K562 (cell line): ENCODE results near the gene WAS. TPM values are rescaled to one million over a fixed set of nuclear protein-coding genes. Genes with fewer than 3 reads are reported as not detected.

ENCODE experiments used
- ATAC-seq: fragments of 200-7000 bp; cut with Tn5 transposase; 3 replicates; pipeline ENCODE4 v1.9.1; 2020; ENCODE audit warnings: moderate library complexity
- BruUV-seq: library from RNA; stranded (reverse); fragments of 400-500 nt; replicated peaks from 2 replicates; lab custom pipeline; 2021; lab: Mats Ljungman, UMichigan
- CTCF ChIA-PET: fragments of 300-600 bp; formaldehyde crosslinking; extraction: SDS; loops from one replicate; lab custom pipeline; 2021; ENCODE audit warnings: low intra/inter-chr PET ratio; lab: Yijun Ruan, JAX
- POLR2A ChIA-PET: fragments of 300-600, 350-650 bp; sonication (Branson Sonifier 250); formaldehyde crosslinking; extraction: SDS; loops from one replicate; lab custom pipeline; 2021; ENCODE audit warnings: antibody characterized with exemption, inconsistent platforms; lab: Yijun Ruan, JAX
- DNase-seq, 4 experiments: peaks; one replicate each; pipeline versions ENCODE4 v3.0.0 to v3.0.0-alpha.2; 2011 to 2018; ENCODE audit warnings: low spot score in 3 of 4, mixed read lengths in 3 of 4; ENCODE audit errors: extremely low read depth in 1 of 4
- FAIRE-seq: peaks from 2 replicates; lab custom pipeline; 2011; peaks lifted over from hg19 to GRCh38; lab: Jason Lieb, UNC
- H2AFZ ChIP-seq: 2 replicates; pipeline ENCODE4 v1.6.0; 2011; ENCODE audit warnings: low read depth, low read length, control low read depth, inconsistent platforms
- H3K27ac ChIP-seq: fragments of 200-600 bp; 3 replicates; pipeline ENCODE4 v1.8.0; 2011; ENCODE audit warnings: low read depth, mild to moderate bottlenecking, control low read depth, inconsistent platforms, low read length, moderate library complexity, mixed read lengths; ENCODE audit errors: extremely low read depth
- H3K27me3 ChIP-seq, 2 experiments: fragments of 300-600 bp in 1 of 2; 2 replicates in 1 of 2; 3 replicates in 1 of 2; pipeline versions ENCODE4 v1.6.0 to v1.8.0; 2011; ENCODE audit warnings: inconsistent platforms in 2 of 2, low read length in 2 of 2, mild to moderate bottlenecking in 1 of 2, mixed read lengths in 1 of 2, moderate library complexity in 1 of 2; ENCODE audit not compliant: control insufficient read depth in 2 of 2, insufficient read depth in 2 of 2
- H3K36me3 ChIP-seq: fragments of 300-600 bp; 3 replicates; pipeline ENCODE4 v1.8.0; 2011; ENCODE audit warnings: mild to moderate bottlenecking, low read length, inconsistent platforms; ENCODE audit not compliant: control insufficient read depth, insufficient read depth
- H3K4me1 ChIP-seq, 2 experiments: fragments of 200-600 bp in 1 of 2; replicated peaks in 1 of 2; 2 replicates in 1 of 2; 3 replicates in 1 of 2; pipeline versions ENCODE4 v1.5.1 to v1.8.0; 2011; ENCODE audit warnings: inconsistent platforms in 2 of 2, low read length in 2 of 2, mild to moderate bottlenecking in 1 of 2, mixed read lengths in 1 of 2, moderate library complexity in 1 of 2; ENCODE audit not compliant: control insufficient read depth in 2 of 2, insufficient read depth in 2 of 2
- H3K4me2 ChIP-seq: 2 replicates; pipeline ENCODE4 v1.6.1; 2011; ENCODE audit warnings: low read length, control low read depth, inconsistent platforms, mixed read lengths; ENCODE audit not compliant: insufficient read depth
- H3K4me3 ChIP-seq: fragments of 200-600 bp; sonication (generic), shearing (Covaris generic); 2 replicates; pipeline ENCODE4 v1.5.1; 2016; ENCODE audit warnings: control low read depth, inconsistent platforms
- H3K79me2 ChIP-seq: fragments of 200-600 bp; 3 replicates; pipeline ENCODE4 v1.8.0; 2011; ENCODE audit warnings: low read length, inconsistent platforms; ENCODE audit not compliant: control insufficient read depth, insufficient read depth
- H3K9ac ChIP-seq, 2 experiments: 2 replicates each; pipeline versions ENCODE4 v1.6.0 to v1.6.1; 2011; ENCODE audit warnings: low read depth in 2 of 2, low read length in 2 of 2, control low read depth in 1 of 2, inconsistent platforms in 1 of 2, mild to moderate bottlenecking in 1 of 2, mixed read lengths in 1 of 2; ENCODE audit not compliant: insufficient read depth in 1 of 2
- H3K9me1 ChIP-seq: one replicate; pipeline ENCODE4 v1.6.0; 2011; ENCODE audit warnings: inconsistent platforms, mild to moderate bottlenecking, low read length, moderate library complexity; ENCODE audit not compliant: control insufficient read depth, insufficient read depth
- H3K9me3 ChIP-seq: replicated peaks from 2 replicates; pipeline ENCODE4 v1.5.1; 2011; ENCODE audit warnings: low read depth, low read length, inconsistent platforms; ENCODE audit not compliant: control insufficient read depth, insufficient read depth
- H4K20me1 ChIP-seq: replicated peaks from 2 replicates; pipeline ENCODE4 v1.6.1; 2011; ENCODE audit warnings: low read length, inconsistent platforms, mixed read lengths; ENCODE audit not compliant: control insufficient read depth, insufficient read depth
- ATF6 ChIP-seq: sonication (generic); formaldehyde crosslinking; IDR thresholded peaks from 2 replicates; pipeline ENCODE4 v1.4.0; 2020; ENCODE audit warnings: mild to moderate bottlenecking, missing genetic modification reagents
- EP300 ChIP-seq: IDR thresholded peaks from 2 replicates; pipeline ENCODE4 v1.6.1; 2012; ENCODE audit warnings: low read length, improper control_type of control experiment
- EP400 ChIP-seq: fragments of 450-650 bp; IDR thresholded peaks from 2 replicates; pipeline ENCODE4 v1.6.1; 2017; ENCODE audit warnings: antibody characterized with exemption, mild to moderate bottlenecking, moderate library complexity
- ETV1 ChIP-seq: fragments of 450-650 bp; conservative IDR thresholded peaks from 2 replicates; pipeline ENCODE4 v1.6.1; 2016; ENCODE audit warnings: missing genetic modification characterization, control low read depth, low read depth, missing compliant biosample characterization
- FOXA3 ChIP-seq, 2 experiments: fragments of 450-650 bp in 1 of 2; sonication (generic) in 1 of 2; formaldehyde crosslinking; IDR thresholded peaks in 1 of 2; conservative IDR thresholded peaks in 1 of 2; 2 replicates each; pipeline versions ENCODE4 v1.4.0 to v1.8.0; 2020 to 2022; ENCODE audit warnings: mild to moderate bottlenecking in 2 of 2, missing genetic modification reagents in 1 of 2
- FOXJ2 ChIP-seq: fragments of 200-800 bp; sonication (Bioruptor generic); IDR thresholded peaks from 2 replicates; pipeline ENCODE4 v1.6.1; 2016; ENCODE audit warnings: missing genetic modification characterization, missing compliant biosample characterization
- FOXM1 ChIP-seq, 2 experiments: fragments of 450-650 bp in 1 of 2; sonication (generic) in 1 of 2; formaldehyde crosslinking in 1 of 2; IDR thresholded peaks; 2 replicates each; pipeline versions ENCODE4 v1.6.1 to v1.9.0; 2017 to 2022; ENCODE audit warnings: low read depth in 2 of 2, mild to moderate bottlenecking in 2 of 2, missing genetic modification reagents in 1 of 2, moderate library complexity in 1 of 2
- GATA2 ChIP-seq: sonication (generic); formaldehyde crosslinking; IDR thresholded peaks from 2 replicates; pipeline ENCODE4 v1.4.0; 2020; ENCODE audit warnings: mild to moderate bottlenecking, missing genetic modification reagents
- HMBOX1 ChIP-seq: sonication (generic); IDR thresholded peaks from 2 replicates; pipeline ENCODE4 v1.6.1; 2016
- KLF16 ChIP-seq: IDR thresholded peaks from 2 replicates; pipeline ENCODE4 v1.6.1; 2016; ENCODE audit warnings: antibody characterized with exemption
- MYBL2 ChIP-seq, 2 experiments: fragments of 450-650 bp in 1 of 2; sonication (generic) in 1 of 2; formaldehyde crosslinking in 1 of 2; IDR thresholded peaks; 2 replicates each; pipeline versions ENCODE4 v1.6.1 to v1.8.1; 2017 to 2022; ENCODE audit warnings: borderline replicate concordance in 1 of 2, inconsistent platforms in 1 of 2, low read depth in 1 of 2, mild to moderate bottlenecking in 1 of 2, missing genetic modification reagents in 1 of 2, moderate library complexity in 1 of 2
- NCOA4 ChIP-seq: fragments of 450-650 bp; IDR thresholded peaks from 2 replicates; pipeline ENCODE4 v1.6.1; 2018; ENCODE audit warnings: mild to moderate bottlenecking; ENCODE audit not compliant: partially characterized antibody
- NRF1 ChIP-seq, 2 experiments: fragments of 450-650 bp; IDR thresholded peaks in 1 of 2; conservative IDR thresholded peaks in 1 of 2; 2 replicates each; pipeline ENCODE4 v1.6.1; 2014; ENCODE audit warnings: mild to moderate bottlenecking in 2 of 2
- OTX1 ChIP-seq: fragments of 450-650 bp; formaldehyde crosslinking; IDR thresholded peaks from 2 replicates; pipeline ENCODE4 v1.4.0; 2022; ENCODE audit warnings: mild to moderate bottlenecking
- PHB ChIP-seq: fragments of 250-450 bp; sonication (Bioruptor Pico); IDR thresholded peaks from 2 replicates; pipeline ENCODE4 v1.5.0; 2021
- TCF15 ChIP-seq: fragments of 250-450 bp; sonication (Bioruptor Pico); IDR thresholded peaks from 2 replicates; pipeline ENCODE4 v1.8.0; 2022; ENCODE audit warnings: moderate library complexity, mild to moderate bottlenecking, inconsistent platforms
- ZBED1 ChIP-seq: IDR thresholded peaks from 2 replicates; pipeline ENCODE4 v1.6.1; 2014
- ZBTB1 ChIP-seq: sonication (generic); formaldehyde crosslinking; IDR thresholded peaks from 2 replicates; pipeline ENCODE4 v1.8.1; 2023; ENCODE audit warnings: missing genetic modification reagents, low read depth, mild to moderate bottlenecking, borderline replicate concordance
- ZNF3 ChIP-seq: fragments of 250-450 bp; sonication (Bioruptor Pico); IDR thresholded peaks from 2 replicates; pipeline ENCODE4 v1.5.0; 2021; ENCODE audit warnings: mild to moderate bottlenecking, moderate library complexity
- ZNF444 ChIP-seq: fragments of 250-450 bp; sonication (Bioruptor Pico); IDR thresholded peaks from 2 replicates; pipeline ENCODE4 v1.4.0; 2020; ENCODE audit warnings: mild to moderate bottlenecking, moderate library complexity
- ZSCAN29 ChIP-seq: fragments of 450-650 bp; IDR thresholded peaks from 2 replicates; pipeline ENCODE4 v1.6.1; 2017
- WGBS: fragments of 100-300 bp; shearing (Covaris generic); methylation state at CpG from one replicate; pipeline ENCODE4 v1.1.6; 2016; ENCODE audit warnings: low coverage, mixed read lengths; ENCODE audit not compliant: insufficient coverage; ENCODE audit errors: missing lambda C conversion rate; 5-methylcytosine and 5-hydroxymethylcytosine counted together
- in situ Hi-C: fragments of 300-500 bp; cut with MboI; formaldehyde crosslinking; loops from 4 replicates; pipeline ENCODE4 v1.15.0; 2018; ENCODE audit warnings: inconsistent platforms, mixed read lengths
- intact Hi-C: fragments of 100-400 bp; cut with micrococcal nuclease; formaldehyde crosslinking; loops from 2 replicates; pipeline ENCODE4 v1.14.2; 2022
- polyA plus RNA-seq, 8 experiments: library from polyadenylated mRNA; depleted of rRNA in 4 of 8; stranded (reverse) in 5 of 8; unstranded in 3 of 8; fragments of >200 nt; fragmentation: Nextera tagmentation in 2 of 8; fragmentation: Illumina TruSeq in 1 of 8; extraction: Ambion mirVana in 2 of 8; extraction: Trizol in 1 of 8; gene quantifications; 2 replicates each; pipeline versions ENCODE4 v1.2.1 to v1.2.3, GENCODE V29; 2011 to 2014; ENCODE audit warnings: inconsistent platforms in 1 of 8, missing spikeins in 1 of 8
- total RNA-seq, 7 experiments: library from RNA; depleted of rRNA in 6 of 7; stranded (reverse); fragments of >200 nt in 6 of 7; fragmentation: Illumina TruSeq in 2 of 7; extraction: Trizol in 2 of 7; gene quantifications; 2 replicates each; pipeline versions ENCODE4 v1.2.1 to v1.2.3, GENCODE V29; 2011 to 2021; ENCODE audit warnings: low replicate concordance in 1 of 7

WAS gene
- total and polyA plus RNA-seq, 9 of the 15 experiments (the other 6 are each of a cell fraction or from before 2014, with no cell fraction given), result 0.11 to 16.1 (median 3.8) TPM

GRCh38 chrX:48695925-48696300 is 12.3 kb downstream of the WAS start:
- no TSS peak for BruUV-seq
- DNase-seq, result no peak
- peaks cover 40% of the 10 kb centered on the region for H3K79me2 ChIP-seq
- no peaks in the 10 kb centered on the region for H3K9me1 ChIP-seq
- ATAC-seq, result no peak; the same call in 2 of the 3 replicates
- H3K9ac ChIP-seq, result peak overlapping the region; percentile 86 to 94
- H3K4me2 ChIP-seq, result peak overlapping the region; percentile 93
- no peaks in the 10 kb centered on the region for H3K9me3 ChIP-seq
- H3K27ac ChIP-seq, result peak overlapping the region; percentile 95
- H3K36me3 ChIP-seq, result peaks cover 29% of the 10 kb centered on the region
- no peak for FAIRE-seq
- peak overlapping the region; percentile 80 for H3K4me3 ChIP-seq
- CTCF ChIA-PET, result no interaction called here
- 3% methylated on average over 8 of the region's 8 CpGs for WGBS
- H4K20me1 ChIP-seq, result peaks cover 4% of the 10 kb centered on the region
- intact Hi-C loops (loop anchor here (5.0 kb wide), 2 partner anchors 91 to 106 kb away; partner anchors contain the start of genes GATA1 and HDAC6), in situ Hi-C loops (no loop called here)
- H3K27me3 ChIP-seq, result no peaks in the 10 kb centered on the region
- POLR2A ChIA-PET, result interaction anchor here (0.6 to 2.5 kb wide), 5 partner anchors 11 to 72 kb away, joined by 3 to 8 read pairs (median 4); no protein-coding TSS in a partner anchor
- H3K4me1 ChIP-seq, result peaks cover 25 to 27% of the 10 kb centered on the region in 2 experiments; a peak in 4 of 5 replicates
- H2AFZ ChIP-seq, result peak overlapping the region; percentile 61
- TF ChIP-seq PHB (CRISPR knock-in tag), result no peak
- TF ChIP-seq ETV1 (tag), result 0 out of 2 replicates have a peak, but pooled peaks have one; percentile 11
- no peak for TF ChIP-seq ZNF444 (CRISPR knock-in tag)
- TF ChIP-seq FOXJ2 (tag), result no peak
- TF ChIP-seq NRF1 (conservative IDR thresholded peaks at IDR 0.05 in 1 of 2, IDR thresholded peaks at IDR 0.05 in 1 of 2), result no peak
- TF ChIP-seq FOXA3 (CRISPR knock-in tag; conservative IDR thresholded peaks at IDR 0.05 in 1 of 2, IDR thresholded peaks at IDR 0.05 in 1 of 2), result no peak
- no peak for TF ChIP-seq FOXM1 (IDR thresholded peaks at IDR 0.05; ENCODE audit: low read depth)
- 0 out of 2 replicates have a peak, but pooled peaks have one; percentile 24 for TF ChIP-seq FOXM1 (CRISPR knock-in tag; IDR thresholded peaks at IDR 0.05; ENCODE audit: low read depth)
- TF ChIP-seq EP400, result no peak
- no peak for TF ChIP-seq MYBL2 (IDR thresholded peaks at IDR 0.05; ENCODE audit: low read depth)
- no peak for TF ChIP-seq MYBL2 (CRISPR knock-in tag; IDR thresholded peaks at IDR 0.05; ENCODE audit: borderline replicate concordance)
- no peak for TF ChIP-seq ZNF3 (CRISPR knock-in tag)
- peak; percentile 13; the same call in 1 of the 2 replicates for TF ChIP-seq HMBOX1
- TF ChIP-seq ZBED1, result 0 out of 2 replicates have a peak, but pooled peaks have one; percentile 65
- TF ChIP-seq EP300, result no peak
- no peak for TF ChIP-seq ZBTB1
- no peak for TF ChIP-seq ZSCAN29
- no peak for TF ChIP-seq TCF15 (CRISPR knock-in tag)
- no peak for TF ChIP-seq OTX1 (CRISPR knock-in tag)
- no peak for TF ChIP-seq KLF16
- TF ChIP-seq GATA2 (CRISPR knock-in tag), result peak; percentile 62; the same call in 1 of the 2 replicates
- TF ChIP-seq ATF6, result no peak
- TF ChIP-seq NCOA4, result no peak
